H1 (cell line): ENCODE measurements around the gene TCERG1L. TPM values are rescaled to one million over a fixed set of nuclear protein-coding genes. Genes with fewer than 3 reads are reported as not detected.

Experiments used
- EGR1 ChIP-seq: IDR thresholded peaks from 2 replicates; pipeline ENCODE4 v1.6.1; 2011; ENCODE audit warnings: low read depth, low read length, borderline replicate concordance
- GABPA ChIP-seq: IDR thresholded peaks from 2 replicates; pipeline ENCODE4 v1.6.1; 2011; ENCODE audit warnings: mild to moderate bottlenecking, low read length, moderate library complexity, borderline replicate concordance; ENCODE audit not compliant: insufficient read depth
- MAFK ChIP-seq: IDR thresholded peaks from 2 replicates; pipeline ENCODE4 v1.6.1; 2012; ENCODE audit warnings: low read depth, mild to moderate bottlenecking, improper control_type of control experiment, low read length
- RXRA ChIP-seq: IDR thresholded peaks from 2 replicates; pipeline ENCODE4 v1.6.1; 2011; ENCODE audit warnings: low read depth, mild to moderate bottlenecking, low read length, moderate library complexity; ENCODE audit not compliant: insufficient read depth
- SAP30 ChIP-seq: fragments of 300-600 bp; sonication (generic); IDR thresholded peaks from 2 replicates; pipeline ENCODE4 v1.7.1; 2012; ENCODE audit warnings: low read length, moderate library complexity, mild to moderate bottlenecking, inconsistent platforms; ENCODE audit not compliant: insufficient read depth, insufficient replicate concordance
- SIRT6 ChIP-seq: IDR thresholded peaks from one replicate; pipeline ENCODE4 v1.7.1; 2012; ENCODE audit warnings: low read length, inconsistent platforms
- TBP ChIP-seq: IDR thresholded peaks from 2 replicates; pipeline ENCODE4 v1.6.1; 2011; ENCODE audit warnings: low read depth, low read length, improper control_type of control experiment
- polyA plus RNA-seq, 7 experiments: library from polyadenylated mRNA; depleted of rRNA in 3 of 7; stranded (reverse) in 5 of 7; unstranded in 2 of 7; fragments of >200 nt in 5 of 7; fragments of 200-250 nt in 2 of 7; gene quantifications; 1 replicate in 5 of 7; 2 replicates in 1 of 7; 4 replicates in 1 of 7; pipeline versions ENCODE4 v1.2.1 to v1.2.3, GENCODE V29; 2011 to 2013; ENCODE audit warnings: missing spikeins in 2 of 7, mixed read lengths in 2 of 7
- total RNA-seq: library from RNA; stranded (reverse); fragmentation: NEBNext Ultra II Directional; extraction: Animal tissue kit (Norgen Biotek cat#: 25700); gene quantifications from 2 replicates; pipeline ENCODE4 v1.2.1, GENCODE V29; 2021
- TF ChIP-seq, protein P1 (sequence below): IDR thresholded peaks from 2 replicates; pipeline ENCODE4 v1.6.1; 2012; ENCODE audit warnings: inconsistent platforms

TCERG1L gene
- total and polyA plus RNA-seq, 2 of the 8 experiments (the other 6 are each of a cell fraction or from before 2014, with no cell fraction given): 3.9 to 6.9 TPM

DNA sequence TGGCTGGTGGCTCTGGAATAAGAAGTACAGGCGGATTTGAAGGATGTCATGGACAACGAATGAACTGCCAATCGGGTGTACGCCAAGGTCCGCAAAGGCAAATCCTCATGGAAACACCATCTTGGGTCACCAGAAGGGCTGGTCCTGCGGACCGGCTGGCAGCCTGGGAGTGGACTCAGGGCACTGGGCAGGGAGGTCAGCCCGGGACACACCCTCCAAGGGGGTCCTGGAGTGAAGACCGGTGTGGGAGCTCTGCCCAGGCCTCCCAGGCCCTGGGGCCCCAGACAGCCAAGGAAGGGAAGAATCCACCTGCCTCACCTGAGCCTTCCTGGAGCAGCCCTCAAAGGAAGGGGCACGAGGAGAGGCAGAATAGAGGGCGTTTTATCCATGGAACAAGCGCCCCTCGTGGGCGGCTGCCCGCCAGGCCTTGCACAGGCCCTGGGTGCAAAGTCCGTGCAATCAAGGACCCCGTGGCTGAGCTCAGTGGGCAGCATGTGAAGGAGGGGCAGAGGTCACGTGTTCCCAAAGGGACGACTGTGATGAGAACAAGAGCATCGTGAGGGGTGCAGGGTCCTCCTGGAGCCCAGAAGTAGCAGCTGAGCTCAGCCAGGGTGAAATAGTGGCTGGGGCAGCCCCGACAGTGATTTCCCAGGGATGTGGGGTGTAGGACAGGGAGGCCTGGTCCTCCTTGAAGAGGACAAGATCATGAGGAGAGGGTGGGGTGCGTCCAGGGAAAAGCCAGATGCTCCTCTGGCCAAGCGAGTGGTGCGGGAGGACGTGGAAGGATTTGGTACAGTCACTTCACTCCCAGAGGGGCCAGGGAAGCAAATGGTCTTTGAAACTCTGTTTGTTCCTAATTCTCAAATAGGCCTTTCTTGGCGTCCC, 105.2 kb downstream of the TCERG1L start (continued):
- TF ChIP-seq SAP30 (no peak), GABPA (no peak), SIRT6 (no peak), MAFK (no peak), EGR1 (no peak), RXRA (no peak), TBP (no peak)
- TF ChIP-seq, protein P1, sequence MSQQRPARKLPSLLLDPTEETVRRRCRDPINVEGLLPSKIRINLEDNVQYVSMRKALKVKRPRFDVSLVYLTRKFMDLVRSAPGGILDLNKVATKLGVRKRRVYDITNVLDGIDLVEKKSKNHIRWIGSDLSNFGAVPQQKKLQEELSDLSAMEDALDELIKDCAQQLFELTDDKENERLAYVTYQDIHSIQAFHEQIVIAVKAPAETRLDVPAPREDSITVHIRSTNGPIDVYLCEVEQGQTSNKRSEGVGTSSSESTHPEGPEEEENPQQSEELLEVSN: no peak
